ENCODE measurements around the gene BCL3. TPM values are rescaled to one million over a fixed set of nuclear protein-coding genes. Genes with fewer than 3 reads are reported as not detected.
A peak's percentile ranks its signal among the peaks of the same experiment; 100 is the strongest.

The BCL3 gene
- total and polyA plus RNA-seq, 2 experiments from 2014 or later: 1.4 to 4.1 TPM

- H3K4me1 Mint-ChIP-seq: peaks cover 30% of the 10 kb centered on the region
- H3K27ac ChIP-seq (ENCODE audit: low read depth): no peak overlapping the region
- peaks cover 89% of the 10 kb centered on the region for H3K27me3 Mint-ChIP-seq (ENCODE audit: insufficient read depth, low read depth, poor library complexity)
- no peaks in the 10 kb centered on the region for H4K20me1 ChIP-seq (replicated peaks; ENCODE audit: insufficient read depth)
- no peaks in the 10 kb centered on the region for H3K9me2 ChIP-seq (ENCODE audit: insufficient read depth)
- H3K36me3 Mint-ChIP-seq (ENCODE audit: low read depth): no peaks in the 10 kb centered on the region
- TF ChIP-seq ZNF462 (CRISPR knock-in tag; IDR thresholded peaks at IDR 0.05) (no peak), POLR2AphosphoS5 (IDR thresholded peaks at IDR 0.05; ENCODE audit: low read depth) (no peak), REST (IDR thresholded peaks at IDR 0.05; ENCODE audit: unreplicated experiment) (no peak), ZNF331 (CRISPR knock-in tag; IDR thresholded peaks at IDR 0.05; ENCODE audit: low read depth) (no peak), CTCF (conservative IDR thresholded peaks at IDR 0.05; ENCODE audit: low read depth in 2 of 2) (no peak), EZH2 (IDR thresholded peaks at IDR 0.05; ENCODE audit: low read depth, unreplicated experiment) (no peak), ETS1 (IDR thresholded peaks at IDR 0.05) (no peak), JUNB (IDR thresholded peaks at IDR 0.05; ENCODE audit: unreplicated experiment) (no peak), CREB1 (CRISPR knock-in tag; IDR thresholded peaks at IDR 0.05; ENCODE audit: low read depth) (no peak), ZNF114 (CRISPR knock-in tag; IDR thresholded peaks at IDR 0.05) (no peak), NANOG (IDR thresholded peaks at IDR 0.05; ENCODE audit: borderline replicate concordance) (no peak), STAT1 (IDR thresholded peaks at IDR 0.05; ENCODE audit: unreplicated experiment) (no peak), EZH2phosphoT487 (IDR thresholded peaks at IDR 0.05; ENCODE audit: unreplicated experiment) (no peak)
- H3K4me2 ChIP-seq: peak overlapping the region; percentile 94
- ATAC-seq (no peak), DNase-seq (ENCODE audit: low spot score) (no peak)
- no peaks in the 10 kb centered on the region for H3K79me2 ChIP-seq (replicated peaks; ENCODE audit: insufficient read depth)
- H3K4me3 Mint-ChIP-seq: peak overlapping the region; percentile 72
- peaks cover 28% of the 10 kb centered on the region for H3K4me1 ChIP-seq (ENCODE audit: insufficient read depth)
- peaks cover 99% of the 10 kb centered on the region for H3K27me3 ChIP-seq (ENCODE audit: insufficient read depth)
- peak overlapping the region; percentile 72 for H3K4me3 ChIP-seq
- no peaks in the 10 kb centered on the region; the same call in 2 of the 3 replicates for H3K9me3 Mint-ChIP-seq
- no peaks in the 10 kb centered on the region for H3K36me3 ChIP-seq (ENCODE audit: insufficient read depth)
- peaks cover 16% of the 10 kb centered on the region for H3F3A ChIP-seq (replicated peaks; ENCODE audit: low read depth)
- no peak overlapping the region for H3K27ac Mint-ChIP-seq
- peak overlapping the region; percentile 96 for H2AFZ ChIP-seq
Measured at GRCh38 chr19:44753626-44753931, 5.1 kb downstream of the BCL3 start.

All from GM23338 (cell line).